A549 treated with ZK216348 at 1 μM for 4 hours (cell line): ENCODE measurements around the gene GPR31. TPM values are rescaled to one million over a fixed set of nuclear protein-coding genes. Genes with fewer than 3 reads are reported as not detected.

Experiments used
- total RNA-seq: library from RNA; stranded (reverse); fragments of 200-300 nt; extraction: Qiagen RNA extraction; gene quantifications from 5 replicates; pipeline ENCODE4 v1.2.3, GENCODE V29; 2022; ENCODE audit warnings: low read depth

GPR31 gene
- total RNA-seq = not detected in 5 replicates

DNA sequence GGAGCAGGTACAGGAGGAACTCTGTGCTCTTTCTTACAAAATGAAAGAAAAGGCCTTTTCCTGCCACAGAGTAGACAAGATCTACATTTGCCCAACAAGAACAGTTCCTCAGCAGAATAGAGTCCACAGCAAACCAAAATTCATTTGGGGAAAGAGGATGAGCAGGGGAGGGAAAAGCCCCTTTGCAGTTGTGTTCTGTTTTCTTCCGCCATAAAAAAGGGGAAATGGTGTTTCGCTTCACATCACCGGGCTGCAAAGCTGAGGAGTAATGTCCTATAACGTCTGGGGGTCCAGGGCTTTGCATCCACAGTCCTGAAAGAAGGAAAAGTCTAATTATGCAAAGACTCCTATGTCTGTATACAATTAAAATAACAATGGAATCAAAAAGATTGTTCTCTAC, at the start of gene GPR31:
GPR31 (minus strand) TSS at position 118 of the 400 bp plus-strand sequence. CDS start 149 bp downstream, outside the sequence.

DNA sequence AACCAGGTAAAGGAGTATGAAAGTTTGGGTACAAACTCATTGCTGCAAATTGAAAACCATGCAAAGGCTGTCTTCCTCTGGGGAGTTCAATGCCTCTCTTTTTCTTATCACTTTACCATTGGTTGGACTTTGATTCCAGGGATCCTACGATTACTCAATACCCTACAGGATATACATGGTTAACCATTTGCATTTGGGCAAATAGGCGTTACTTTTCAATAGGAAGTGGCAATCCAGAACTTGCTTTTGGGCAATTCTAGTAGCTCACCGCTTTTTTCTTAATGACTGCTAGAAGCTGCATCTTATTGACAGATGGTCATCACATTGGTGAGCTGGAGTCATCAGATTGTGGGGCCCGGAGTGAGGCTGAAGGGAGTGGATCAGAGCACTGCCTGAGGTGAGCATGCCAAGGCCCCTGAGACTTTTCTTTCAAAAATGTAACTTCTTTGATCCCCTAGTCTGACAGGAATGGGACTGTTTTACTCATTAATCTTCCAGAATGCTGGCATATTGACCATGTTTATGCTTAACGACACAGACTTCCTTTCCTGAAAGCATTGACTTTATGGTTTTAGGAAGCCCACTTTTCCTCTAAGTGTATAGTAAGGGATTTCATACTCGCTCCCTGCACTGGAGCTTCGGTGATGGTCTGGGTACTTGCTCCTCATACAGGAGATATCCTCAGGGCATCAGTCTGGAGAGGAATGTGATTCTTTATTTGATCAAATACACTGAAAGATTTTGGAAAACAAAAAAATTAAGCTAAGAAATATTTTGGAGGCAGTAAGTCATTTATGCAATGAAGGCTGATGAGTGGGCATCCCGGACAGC, 34.7 kb downstream of the GPR31 start, which contains the start of gene CCR6:
CCR6 (plus strand) TSS at position 270 of the 831 bp plus-strand sequence. CDS start 13,039 bp downstream, outside the sequence.

Other genes starting within 250 kb of the GPR31 start
- gene RNASET2, start 201.4 kb downstream of the GPR31 start, total RNA-seq = 13.4 to 18.2 TPM (median 15.2 TPM) in 5 replicates
- gene CEP43, start 158.6 kb downstream of the GPR31 start, total RNA-seq = 8.6 to 13.1 TPM (median 9.8 TPM) in 5 replicates
- gene CCR6, start 34.9 kb downstream of the GPR31 start, total RNA-seq = 0.09 to 0.14 TPM in 2 of 5 replicates, not detected in the others
- not detected in 5 replicates for gene UNC93A, start 133.3 kb upstream of the GPR31 start, total RNA-seq
- not detected in 5 replicates for gene TTLL2, start 167.1 kb upstream of the GPR31 start, total RNA-seq